SU-DHL-6 (cell line): Measurements from ENCODE around the gene MAP3K7.

ENCODE experiments used
- EZH2phosphoT487 ChIP-seq: fragments of 200-600 bp; sonication (generic), shearing (Covaris generic); conservative IDR thresholded peaks from 2 replicates; pipeline ENCODE4 v1.6.1; 2018; ENCODE audit warnings: mild to moderate bottlenecking, antibody characterized with exemption, low read length, moderate library complexity, mixed read lengths
- TF ChIP-seq, protein P1 (sequence below): fragments of 200-600 bp; sonication (generic); IDR thresholded peaks from one replicate; pipeline ENCODE4 v1.5.1; 2017; ENCODE audit warnings: antibody characterized with exemption, mild to moderate bottlenecking, low read length, moderate library complexity; ENCODE audit not compliant: insufficient read depth, poor library complexity, severe bottlenecking

DNA sequence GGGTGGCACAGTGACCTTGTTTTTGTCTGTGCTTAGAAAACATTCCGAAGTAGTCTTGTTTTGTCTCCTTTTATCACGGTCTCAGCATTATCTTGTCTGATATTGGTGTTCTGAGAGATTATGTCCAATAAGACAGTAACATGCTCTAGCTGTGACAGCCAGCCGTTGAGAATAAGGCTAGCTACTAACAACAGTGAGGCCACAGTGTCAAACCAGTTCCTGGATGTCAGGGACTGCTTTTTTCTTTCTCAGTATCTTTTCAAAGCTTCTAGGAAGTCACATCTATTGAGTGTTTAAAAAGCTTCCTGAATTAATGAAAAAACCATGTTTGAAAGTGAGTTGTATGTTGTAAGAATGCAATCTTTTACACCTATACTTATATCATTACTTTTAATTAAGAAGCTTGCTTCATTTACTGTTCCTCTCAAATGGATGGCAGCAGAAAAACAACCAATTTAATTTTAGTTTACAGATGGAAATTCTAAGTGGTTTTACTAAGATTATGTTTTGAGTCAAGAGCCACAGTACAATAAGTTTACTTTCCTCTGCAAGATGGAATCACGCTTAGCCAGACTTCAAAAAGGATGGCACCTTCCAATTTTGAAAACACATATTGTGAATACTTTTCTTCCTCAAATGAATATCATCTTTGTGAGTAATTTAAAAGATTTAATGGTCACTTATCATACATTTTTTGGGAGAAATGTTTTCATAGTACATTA is 53.1 kb downstream of the MAP3K7 start:
- TF ChIP-seq, protein P1, sequence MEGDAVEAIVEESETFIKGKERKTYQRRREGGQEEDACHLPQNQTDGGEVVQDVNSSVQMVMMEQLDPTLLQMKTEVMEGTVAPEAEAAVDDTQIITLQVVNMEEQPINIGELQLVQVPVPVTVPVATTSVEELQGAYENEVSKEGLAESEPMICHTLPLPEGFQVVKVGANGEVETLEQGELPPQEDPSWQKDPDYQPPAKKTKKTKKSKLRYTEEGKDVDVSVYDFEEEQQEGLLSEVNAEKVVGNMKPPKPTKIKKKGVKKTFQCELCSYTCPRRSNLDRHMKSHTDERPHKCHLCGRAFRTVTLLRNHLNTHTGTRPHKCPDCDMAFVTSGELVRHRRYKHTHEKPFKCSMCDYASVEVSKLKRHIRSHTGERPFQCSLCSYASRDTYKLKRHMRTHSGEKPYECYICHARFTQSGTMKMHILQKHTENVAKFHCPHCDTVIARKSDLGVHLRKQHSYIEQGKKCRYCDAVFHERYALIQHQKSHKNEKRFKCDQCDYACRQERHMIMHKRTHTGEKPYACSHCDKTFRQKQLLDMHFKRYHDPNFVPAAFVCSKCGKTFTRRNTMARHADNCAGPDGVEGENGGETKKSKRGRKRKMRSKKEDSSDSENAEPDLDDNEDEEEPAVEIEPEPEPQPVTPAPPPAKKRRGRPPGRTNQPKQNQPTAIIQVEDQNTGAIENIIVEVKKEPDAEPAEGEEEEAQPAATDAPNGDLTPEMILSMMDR: no peak
- TF ChIP-seq EZH2phosphoT487: no peak
